Activated T-cell treated with anti-CD3 and anti-CD28 coated beads for 24 hours (primary cell): Measurements from ENCODE around the gene DUS4L.
"Not testable (repeated sequence)": the region's sequence is repeated elsewhere in the genome, so short reads cannot be mapped to it uniquely, and the experiment has no call there.

Experiments used
- DNase-seq: peaks from one replicate; pipeline ENCODE4 v3.0.0-alpha.2; 2020; ENCODE audit warnings: low read depth

Gene DUS4L, protein sequence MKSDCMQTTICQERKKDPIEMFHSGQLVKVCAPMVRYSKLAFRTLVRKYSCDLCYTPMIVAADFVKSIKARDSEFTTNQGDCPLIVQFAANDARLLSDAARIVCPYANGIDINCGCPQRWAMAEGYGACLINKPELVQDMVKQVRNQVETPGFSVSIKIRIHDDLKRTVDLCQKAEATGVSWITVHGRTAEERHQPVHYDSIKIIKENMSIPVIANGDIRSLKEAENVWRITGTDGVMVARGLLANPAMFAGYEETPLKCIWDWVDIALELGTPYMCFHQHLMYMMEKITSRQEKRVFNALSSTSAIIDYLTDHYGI

DNA sequence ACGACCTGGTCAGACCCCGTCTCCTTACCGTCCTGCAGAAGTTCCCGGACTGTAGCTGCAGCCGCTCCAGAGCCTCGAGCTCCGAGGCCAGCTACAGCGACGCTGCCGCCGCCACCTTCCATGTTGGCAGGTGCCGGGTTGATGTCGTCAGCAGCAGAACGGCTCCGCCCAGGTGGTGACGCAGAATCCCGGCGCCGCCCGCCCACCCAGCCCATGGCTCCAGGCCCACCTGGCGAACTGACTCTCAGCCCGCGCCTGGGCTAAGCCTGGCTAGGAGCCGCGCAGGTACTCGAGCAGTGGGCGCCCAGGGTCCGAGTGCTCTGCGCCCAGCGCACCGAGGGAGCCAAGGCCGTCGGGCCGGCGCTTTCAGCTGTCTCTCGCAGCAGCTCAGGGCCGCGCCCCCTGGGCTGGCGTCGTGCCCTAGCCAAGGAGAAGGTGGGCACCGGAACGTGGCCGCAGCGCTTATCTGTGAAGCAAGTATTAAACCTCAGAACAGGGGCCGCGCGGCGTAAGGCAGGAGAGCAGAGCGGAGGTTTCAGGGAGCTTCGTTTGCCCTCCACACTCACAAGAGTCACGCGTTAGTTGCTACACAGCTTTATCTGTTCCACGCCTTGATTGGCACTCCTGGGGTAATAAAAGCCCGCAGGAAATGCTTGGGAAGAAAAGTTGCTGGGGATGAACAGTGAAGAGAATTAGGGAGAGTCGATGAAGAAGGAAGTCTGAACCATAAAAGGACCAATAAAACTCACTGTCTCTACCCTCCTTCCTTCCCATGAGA, at the start of gene DUS4L, which contains the start of gene COG5:
TSS of gene DUS4L (plus strand) at position 197 of the 778 bp plus-strand sequence. CDS start 3,100 bp downstream, outside the sequence.
TSS of gene COG5 (minus strand) at position 146 of the 778 bp plus-strand sequence. CDS start at position 122, 24 bp downstream.
- DNase-seq: peak; percentile 78

DNA sequence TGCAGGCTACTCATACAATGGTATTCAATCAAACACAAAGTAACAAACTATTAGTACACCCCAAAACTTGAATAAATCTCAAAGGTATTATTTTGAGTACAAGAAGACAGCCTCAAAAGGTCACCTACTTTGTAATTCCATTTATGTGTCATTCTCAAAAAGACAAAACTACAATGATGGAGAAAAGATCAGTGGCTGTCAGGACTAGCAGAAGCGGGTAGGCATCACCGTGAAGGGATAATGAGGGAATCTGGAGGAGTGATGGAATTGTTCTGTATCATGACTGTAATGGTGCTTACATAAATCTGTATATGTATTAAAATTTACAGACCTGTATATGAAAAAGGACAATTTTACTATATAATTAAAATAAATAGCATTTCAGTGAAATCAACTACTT, 37.1 kb upstream of the DUS4L start:
- DNase-seq: no peak

DNA sequence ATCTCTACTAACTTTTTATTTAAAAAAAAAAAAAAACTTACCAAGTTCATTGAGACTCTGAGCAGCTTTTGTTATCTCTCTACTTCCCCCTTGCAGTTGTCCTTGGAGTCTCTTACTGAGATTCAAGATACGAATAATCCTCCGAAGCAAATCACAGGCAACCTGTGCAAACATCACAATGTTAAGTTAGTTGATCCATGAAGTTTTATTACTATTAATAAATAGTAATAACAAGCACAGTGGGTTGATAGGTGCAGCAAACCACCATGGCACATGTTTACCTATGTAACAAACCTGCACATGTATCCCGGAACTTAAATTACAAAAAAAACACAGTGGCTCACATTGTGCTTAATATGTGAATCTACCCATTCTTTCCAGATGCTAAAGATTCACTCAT, 36.6 kb upstream of the DUS4L start:
- no peak for DNase-seq

DNA sequence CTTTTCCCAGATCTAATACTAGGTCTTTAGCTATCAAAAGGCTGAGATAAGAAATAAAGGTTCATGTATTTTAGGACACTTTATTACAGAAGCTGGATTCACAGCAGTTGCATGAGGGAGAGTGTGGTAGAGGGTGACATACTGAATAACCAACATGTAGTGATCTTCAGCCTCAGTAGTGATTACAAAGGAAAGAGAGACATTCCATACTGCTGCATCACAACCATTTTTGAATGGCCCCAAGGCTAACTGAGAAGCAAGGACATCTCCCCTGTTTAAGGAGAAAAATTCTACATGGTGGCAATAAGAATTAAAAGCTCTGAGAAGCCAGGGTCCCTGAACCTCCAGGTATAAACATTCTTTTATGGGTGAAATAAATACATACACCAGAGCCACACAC, 35.3 kb upstream of the DUS4L start:
- no peak for DNase-seq

DNA sequence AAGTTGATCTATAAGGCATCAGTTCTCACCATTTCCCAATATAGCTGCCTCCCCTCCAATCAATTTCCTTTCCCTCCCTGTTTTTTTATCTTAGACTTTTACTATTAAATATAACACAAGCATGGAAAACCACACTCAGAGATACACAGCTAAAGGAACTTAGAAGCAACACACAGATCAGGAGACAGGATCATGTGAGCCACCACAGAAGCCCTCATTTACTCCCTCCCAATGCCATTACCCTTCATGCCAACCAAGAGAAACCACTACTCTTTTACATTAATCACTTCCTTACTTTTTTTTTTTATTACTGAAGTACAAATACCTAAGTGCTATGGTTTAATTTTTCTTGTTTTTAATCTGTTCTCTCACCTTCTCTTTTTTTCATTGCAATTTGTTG, 33.0 kb upstream of the DUS4L start:
- DNase-seq: no peak

DNA sequence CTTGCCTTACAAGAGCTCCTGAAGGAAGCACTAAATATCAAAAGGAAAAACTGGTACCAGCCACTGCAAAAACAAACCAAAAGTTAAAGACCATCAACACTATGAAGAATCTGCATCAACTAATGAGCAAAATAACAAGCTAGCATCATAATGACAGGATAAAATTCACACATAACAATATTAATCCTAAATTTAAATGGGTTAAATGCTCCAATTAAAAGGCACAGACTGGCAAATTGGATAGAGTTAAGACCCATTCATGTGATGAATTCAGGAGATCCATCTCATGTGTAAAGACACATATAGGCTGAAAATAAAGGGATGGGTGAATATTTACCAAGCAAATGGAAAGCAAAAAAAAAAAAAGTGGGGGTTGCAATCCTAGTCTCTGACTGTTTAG, 29.6 kb upstream of the DUS4L start:
- no peak for DNase-seq

DNA sequence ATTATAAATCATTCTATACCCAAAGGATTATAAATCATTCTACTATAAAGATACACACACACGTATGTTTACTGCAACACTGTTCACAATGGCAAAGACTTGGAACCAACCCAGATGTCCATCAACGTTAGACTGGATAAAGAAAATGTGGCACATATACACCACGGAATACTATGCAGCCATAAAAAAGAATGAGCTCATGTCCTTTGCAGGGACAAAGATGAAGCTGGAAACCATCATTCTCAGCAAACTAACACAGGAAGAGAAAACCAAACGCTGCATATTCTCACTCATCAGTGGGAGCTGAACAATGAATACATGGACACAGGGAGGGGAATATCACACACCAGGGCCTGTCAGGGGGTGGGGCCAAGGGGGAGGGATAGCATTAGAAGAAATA, 26.5 kb upstream of the DUS4L start:
- DNase-seq: not testable (repeated sequence)

DNA sequence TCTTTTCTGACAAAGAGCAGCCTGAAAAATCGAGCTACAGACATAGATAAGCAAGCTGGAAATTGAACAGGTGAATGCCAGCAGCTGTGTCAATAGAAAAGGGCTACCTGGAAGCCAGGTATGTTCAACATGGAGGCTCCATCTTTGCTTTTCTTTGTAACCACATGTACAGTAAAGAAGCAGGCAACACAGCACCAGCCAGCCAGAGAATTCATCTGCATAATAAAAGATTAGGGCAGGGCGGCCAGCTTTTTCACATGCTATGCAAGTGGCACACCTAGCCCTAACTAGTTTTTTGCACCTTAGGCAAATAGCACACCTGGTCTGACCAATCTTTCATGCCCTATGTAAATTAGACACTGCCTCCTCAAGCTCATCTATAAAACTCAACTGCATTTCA, 25.8 kb upstream of the DUS4L start:
- no peak for DNase-seq

DNA sequence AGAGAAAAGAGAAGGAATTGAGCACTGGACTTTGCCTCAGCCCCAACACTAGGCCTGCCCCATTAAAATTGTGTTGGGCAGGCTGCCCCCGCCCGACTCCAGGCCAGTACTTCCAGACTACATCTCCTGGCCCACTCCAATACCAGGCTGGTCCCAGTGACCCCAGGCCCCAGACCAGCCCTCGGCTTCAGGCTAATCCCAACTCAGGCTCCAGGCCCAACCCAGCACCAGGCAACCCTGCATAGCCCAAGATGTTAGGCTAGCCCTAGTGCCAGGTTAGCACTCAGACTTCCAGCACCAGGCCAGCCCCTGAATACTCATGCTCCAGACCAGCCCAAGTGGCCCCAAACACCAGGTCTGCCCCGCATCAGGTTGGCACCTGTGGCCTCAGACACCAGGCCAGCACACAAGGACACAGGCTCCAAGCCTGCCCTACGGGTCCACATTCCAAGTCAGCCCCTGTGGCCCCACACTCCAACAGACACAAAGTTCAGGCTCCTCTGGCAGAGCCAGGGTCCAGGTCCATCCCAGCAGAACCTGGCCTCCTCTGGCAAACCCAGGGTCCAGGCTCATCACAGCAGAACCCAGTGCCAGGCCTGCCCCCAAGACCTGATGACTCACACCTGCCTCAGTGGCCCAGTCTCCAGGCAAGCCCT, 20.3 kb upstream of the DUS4L start:
- no peak for DNase-seq

DNA sequence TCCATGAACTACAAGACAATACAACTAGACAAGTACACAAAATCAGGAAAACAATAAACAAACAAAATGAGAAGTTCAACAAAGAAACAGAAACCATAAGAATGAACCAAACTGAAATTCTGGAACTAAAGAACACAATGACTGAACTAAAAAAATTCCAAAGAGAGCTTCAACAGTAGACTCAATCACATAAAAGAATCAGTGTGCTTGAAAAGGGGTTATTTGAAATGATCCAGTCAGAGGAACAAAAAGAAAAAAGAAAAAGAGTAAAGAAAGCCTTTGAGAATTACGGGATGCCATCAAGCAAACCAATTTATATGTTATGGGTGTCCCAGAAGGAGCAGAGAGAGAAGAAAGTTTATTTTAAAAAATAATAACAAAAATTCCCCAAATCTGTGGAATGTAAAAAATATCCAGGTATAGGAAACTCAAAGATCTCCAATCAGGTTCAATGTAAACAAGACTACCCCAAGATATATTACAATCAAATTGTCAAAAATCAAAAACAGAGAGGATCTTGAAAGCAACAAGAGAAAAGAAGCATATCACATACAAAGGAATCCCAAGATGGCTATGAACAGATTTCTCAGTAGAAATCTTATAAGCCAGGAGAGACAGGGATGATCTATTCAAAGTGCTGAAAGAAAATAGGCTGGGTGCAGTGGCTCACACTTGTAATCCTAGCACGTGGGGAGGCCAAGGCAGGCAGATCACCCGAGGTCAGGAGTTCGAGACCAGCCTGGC, 18.8 kb upstream of the DUS4L start:
- no peak for DNase-seq

DNA sequence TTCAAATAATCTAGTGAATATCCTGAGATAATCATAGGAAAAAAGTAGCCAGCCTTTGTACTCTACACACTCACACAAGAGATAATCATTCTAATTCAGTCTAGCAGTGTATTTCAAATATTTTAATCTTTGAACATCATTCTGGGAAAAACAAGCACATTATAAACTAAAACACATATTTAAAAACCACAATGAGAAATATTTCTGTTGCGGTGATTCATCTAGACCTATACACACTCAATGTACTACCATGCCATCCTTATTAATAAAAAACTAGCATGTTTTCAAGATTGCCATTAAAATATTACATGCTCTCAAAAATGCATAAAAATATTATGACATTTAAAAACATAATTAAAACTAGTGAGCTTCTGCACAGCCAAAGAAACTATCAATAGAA, 11.8 kb upstream of the DUS4L start:
- no peak for DNase-seq

DNA sequence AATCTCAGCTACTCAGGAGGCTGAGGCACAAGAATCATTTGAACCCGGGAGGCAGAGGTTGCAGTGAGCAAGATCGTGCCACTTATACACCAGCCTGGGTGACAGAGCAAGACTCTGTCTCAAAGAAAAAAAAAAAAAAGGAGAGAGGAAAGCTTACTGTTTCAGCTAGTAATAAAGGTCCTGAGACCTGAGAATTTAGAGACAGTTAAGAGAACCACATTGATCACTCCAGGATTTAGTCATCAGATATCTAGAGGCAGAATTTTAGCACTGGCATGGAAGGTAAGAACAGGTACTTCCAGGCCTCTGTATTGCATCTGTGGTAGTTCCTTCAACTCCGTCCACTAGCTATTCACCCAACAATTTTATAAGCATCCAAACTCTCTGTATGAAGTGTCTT, 7.9 kb upstream of the DUS4L start:
- DNase-seq: no peak

DNA sequence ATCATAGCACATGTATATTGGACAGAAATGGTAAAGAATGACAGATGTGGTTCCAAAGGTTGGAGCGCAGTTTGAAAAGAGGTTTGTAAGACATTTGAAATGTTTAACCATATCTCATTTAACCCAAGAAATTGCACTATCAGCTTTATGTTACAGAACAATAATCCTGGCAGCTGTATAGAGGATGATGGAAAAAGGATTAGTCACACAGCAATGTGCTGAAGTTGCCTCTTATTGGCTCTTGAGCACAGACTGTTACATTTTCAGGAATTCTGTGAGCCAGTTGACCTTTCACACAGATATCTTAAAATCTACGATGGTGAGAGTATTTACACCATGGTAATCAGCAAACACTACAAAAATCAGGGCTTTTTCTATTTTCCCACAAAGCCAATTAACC, 3.9 kb upstream of the DUS4L start:
- no peak for DNase-seq

DNA sequence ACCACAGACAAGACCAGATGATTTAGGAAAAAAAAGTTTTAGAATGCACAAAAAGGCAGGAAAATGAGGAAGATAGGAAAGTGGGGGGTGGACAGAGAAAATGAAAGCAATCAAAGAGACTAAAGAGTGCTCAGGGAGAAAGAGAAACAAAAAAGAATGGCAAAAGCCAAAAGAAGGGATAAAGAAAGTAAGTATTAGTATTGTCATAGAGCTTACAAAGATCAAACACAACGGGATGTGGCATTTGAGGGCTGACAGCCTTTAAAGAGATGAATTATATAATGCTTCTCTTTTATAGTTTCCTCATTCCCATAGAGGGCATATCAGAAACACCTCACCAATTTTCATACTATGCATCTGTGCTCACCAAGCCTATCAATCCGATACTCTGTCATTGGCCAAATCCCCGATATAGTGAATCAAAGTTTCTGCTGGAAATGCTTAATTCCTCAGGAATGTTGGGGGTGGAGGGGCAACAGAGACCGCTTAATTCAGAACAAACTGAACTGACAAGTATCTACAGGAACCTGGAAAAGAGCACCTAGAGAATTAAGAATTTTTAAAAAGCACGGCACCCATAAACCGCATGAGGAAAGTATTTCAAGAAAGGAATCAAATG, 2.8 kb upstream of the DUS4L start:
- no peak for DNase-seq

DNA sequence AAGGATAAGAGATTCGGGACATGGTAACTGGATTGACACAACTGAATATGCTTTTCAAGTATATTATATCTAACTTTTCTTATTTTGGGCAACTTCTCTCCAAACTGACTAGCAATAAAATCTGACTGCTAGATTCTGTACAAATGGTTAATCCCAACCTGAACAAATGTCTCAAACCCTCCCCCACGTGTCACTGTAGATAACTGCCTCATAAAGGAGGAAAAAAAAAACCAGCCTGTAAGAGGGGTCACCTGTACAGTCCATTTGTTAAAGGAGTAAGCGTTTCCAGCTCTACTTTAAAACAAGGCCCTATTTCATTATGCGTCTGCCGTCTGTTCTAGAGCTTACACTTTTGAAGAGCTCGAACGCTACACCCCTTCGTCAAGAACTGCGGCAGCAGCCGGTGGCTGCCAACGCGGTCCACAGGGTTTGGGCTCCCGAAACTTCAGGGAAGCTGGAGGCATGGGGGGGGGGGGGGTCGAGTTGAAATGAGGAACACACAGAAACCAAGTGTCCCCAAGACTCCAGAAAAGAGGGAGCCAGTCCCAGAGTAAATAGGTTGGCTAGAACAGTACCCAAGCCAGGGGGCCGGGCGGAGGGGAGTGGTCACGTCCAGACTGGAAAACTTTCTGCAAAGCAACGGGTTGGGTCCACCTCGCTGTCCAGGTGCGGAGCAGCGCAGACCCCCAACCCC, 543 bp upstream of the DUS4L start:
- DNase-seq: no peak

DNA sequence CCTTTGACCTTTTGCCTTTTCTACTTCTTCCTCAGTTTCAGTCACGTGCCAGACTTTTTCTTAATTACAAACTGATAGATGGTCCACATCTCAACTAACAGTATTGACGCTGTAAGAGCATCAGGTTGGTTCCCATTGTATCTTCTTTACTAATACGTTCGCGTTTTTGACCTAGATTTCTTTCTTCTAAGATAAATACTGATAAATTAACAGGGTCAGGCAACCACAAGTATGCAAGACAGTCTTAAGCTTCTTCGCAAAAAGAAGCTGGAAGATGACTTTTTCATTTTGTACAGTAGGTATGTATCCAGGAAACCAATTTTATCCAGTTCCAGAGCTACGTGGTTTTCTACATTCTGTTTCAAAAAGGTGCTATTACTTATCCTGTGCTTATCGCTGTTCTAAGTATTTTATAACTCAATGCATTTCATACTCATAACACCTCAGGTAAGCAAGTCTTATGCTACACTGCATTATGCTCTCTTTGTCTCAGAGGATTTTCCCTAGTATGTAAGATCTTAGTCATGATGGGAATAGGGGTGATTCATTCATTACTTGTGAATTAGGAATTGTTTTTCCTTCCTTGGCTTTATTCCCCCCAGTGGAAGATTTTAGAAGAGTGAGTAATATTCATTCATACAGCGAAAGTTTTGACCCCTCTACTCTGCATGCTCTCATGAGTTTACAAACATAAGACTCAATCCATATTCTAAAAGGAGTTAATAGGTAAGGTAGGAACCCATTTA, 955 bp downstream of the DUS4L start:
- no peak for DNase-seq

DNA sequence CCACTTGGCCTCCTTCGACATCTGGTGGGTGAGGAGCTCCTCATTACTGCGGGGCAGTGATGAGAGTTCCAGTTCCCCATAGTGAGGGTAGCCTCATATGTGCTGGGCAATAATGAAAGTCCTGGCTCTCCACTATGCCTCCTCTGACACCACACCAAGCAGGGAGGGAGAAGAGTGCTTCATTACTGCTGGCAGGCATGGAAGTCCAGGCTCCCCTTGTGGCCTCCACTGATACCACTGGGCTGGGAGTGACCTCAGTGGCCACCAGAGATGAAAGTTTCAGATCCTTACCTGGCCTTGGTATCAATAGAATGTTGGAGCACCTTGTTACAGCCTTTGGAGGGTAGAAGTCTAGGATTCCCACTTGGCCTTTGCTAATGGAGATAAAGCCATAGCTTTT, 6.5 kb downstream of the DUS4L start:
- no peak for DNase-seq

DNA sequence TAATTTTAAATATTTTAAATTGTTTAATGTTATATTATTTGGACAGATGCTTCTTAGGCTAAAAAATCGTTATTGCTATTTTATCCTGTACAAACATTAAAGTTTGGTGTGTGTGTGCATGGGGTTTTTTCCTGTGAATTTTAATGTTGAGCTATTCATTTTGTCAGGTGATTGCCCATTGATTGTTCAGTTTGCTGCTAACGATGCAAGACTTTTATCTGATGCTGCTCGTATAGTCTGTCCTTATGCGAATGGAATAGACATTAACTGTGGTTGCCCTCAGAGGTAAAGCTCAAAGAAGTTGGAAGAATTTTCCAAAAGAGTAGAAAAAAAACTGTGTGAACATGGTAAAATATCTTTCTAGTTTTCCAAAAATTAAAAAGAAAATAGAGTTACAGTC, 9.8 kb downstream of the DUS4L start:
- DNase-seq: no peak

DNA sequence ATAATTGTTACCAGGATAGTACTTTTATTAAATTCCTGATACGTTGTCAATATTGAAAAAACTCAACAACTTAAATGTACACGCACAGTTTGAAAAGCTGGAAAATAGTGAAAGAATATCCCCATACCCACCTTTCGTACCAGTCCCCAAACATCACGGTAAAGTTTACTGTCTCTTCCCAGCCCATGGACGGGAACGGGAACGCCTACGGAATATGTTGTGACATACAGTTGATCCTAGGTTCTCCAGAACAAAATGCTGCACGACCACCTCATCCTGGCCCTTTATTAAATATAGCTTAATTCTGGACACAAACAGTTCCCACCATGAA, 15.7 kb downstream of the DUS4L start:
- no peak for DNase-seq

DNA sequence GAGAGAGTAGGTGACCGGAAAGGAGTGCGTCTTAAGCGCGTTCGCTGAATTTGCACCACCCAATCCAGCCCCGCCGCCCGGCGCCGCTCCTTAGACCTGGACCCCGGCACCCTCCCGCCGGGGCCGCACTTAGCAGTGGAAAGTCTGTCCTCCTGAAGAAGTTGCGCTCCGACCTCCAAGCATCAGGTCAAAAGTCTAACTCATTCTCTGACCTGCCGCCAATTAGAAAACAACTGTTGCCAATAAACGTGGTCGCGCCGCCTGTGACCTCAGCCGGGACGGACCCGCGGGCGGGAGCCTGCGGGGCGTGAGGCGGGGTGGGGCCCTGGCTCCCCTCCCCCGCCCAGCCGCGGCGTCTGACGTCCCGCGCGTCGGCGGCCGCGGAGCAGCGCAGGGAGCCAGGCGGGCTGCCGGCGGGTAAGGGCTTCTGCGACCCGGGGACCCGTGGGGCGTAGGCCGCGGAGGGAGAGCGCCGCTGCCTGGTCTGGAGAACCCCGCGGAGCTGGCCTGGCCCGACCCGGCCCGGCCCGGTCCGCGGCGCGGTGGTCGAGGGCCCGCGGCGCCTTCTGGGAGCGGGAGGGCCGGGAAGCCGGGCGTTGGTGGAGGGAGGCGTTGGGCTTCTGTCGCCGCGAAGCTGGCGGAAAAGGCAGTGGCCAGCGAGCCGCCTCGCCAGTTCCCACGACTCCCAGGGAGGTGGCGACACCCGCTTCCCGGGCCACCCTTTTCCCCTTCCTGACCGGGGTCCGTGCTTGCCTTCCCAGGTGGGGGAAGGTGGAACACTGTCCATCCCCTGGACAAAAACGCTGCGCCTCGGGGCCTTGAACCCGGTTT, 16.3 kb downstream of the DUS4L start, which contains the start of gene BCAP29:
TSS of gene BCAP29 (plus strand) at position 362 of the 831 bp plus-strand sequence. CDS start 527 bp downstream, outside the sequence.
- peak; percentile 60 for DNase-seq
